T-helper 1 cell (primary cell): ENCODE measurements around the gene ENTR1.

Experiments
- DNase-seq, 5 donors: peaks; one replicate each; pipeline ENCODE4 v3.0.0-alpha.2; 2012 to 2020

The ENTR1 gene

GRCh38 chr9:136359774-136360718 lies 50.4 kb downstream of the ENTR1 start:
- no peak for DNase-seq

DNA sequence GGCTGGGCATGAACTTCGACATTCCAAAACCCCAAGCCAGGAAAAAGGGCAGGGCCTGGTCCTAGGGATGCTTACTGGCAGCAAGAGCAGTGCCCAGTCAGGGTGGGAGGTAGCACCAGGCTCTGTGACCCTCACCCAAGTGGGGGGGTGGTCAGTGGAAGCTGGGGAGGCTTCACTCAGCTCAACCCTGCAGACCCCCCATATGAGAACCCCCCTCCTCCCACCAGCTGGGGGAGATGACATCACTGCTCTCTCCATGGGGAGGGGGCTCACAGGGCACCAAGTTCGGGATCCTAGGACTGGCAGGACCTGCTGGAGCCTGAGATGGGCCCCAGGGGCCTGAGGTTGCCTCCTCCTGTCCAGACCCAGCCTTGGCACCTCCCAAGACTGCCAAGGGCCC lies 51.5 kb downstream of the ENTR1 start:
- no peak for DNase-seq

GRCh38 chr9:136358016-136358415 lies 52.4 kb downstream of the ENTR1 start:
- DNase-seq, result no peak

DNA sequence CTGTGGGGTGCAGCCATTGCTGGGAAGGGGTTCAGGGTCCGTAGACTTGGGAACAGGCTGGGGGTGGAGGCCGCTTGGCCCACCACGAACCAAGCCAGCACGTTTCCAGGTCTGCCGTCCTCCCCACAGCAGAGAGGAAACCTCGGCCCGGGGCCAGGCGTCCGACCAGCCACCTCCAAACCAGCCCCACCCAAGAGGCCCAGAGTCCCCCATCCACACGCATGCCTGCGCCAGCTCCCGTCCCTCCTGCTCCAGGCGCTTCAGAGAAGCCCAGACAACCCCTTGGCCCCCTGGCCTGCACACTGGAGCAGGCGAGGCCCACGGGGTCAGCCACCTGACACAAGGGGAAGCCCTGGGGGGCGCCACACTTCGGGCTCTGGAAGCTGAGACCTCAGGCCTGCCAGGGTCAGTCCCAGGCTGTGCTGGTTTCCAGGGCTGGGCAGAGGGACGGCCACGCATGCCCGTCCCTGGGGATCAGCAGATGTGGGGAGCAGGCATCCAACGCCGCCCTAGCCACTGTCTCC lies 53.1 kb downstream of the ENTR1 start:
- no peak for DNase-seq

DNA sequence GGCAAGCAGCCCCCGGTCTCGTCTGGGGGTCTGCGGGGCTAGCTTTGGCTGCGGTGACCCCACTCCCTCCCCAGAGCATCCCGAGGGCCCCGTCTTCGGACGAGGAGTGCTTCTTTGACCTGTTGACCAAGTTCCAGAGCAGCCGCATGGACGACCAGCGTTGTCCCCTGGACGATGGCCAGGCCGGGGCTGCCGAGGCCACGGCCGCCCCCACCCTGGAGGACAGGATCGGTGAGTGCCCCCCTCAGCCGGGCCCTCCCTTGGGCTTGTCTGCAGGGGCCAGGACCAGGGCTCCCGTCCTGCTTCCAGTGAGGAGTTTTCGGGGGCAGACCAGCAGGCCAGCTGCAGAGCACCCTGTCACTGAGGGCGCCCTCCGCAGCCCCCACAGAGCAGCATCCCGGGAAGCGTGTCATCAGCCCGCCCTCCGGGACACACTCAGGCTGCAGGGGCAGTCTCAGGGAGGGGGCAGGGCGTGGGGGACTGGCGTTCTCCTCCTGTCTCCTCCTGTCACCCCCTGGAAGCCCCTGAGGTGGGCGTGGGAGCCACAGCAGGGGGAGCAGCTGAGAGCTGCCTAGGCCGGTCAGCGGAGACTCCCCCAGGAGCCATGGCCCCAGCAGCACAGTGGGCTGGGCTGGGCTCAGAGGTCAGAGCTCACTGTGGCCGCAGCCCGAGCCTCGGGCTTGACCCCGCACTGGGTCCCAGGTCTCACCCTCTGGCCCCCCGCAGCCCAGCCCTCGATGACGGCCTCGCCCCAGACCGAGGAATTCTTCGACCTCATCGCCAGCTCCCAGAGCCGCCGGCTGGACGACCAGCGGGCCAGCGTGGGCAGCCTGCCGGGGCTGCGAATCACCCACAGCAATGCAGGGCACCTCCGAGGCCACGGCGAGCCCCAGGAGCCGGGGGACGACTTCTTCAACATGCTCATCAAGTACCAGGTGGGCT lies 54.5 kb downstream of the ENTR1 start:
- no peak for DNase-seq

GRCh38 chr9:136354592-136355085 lies 55.8 kb downstream of the ENTR1 start:
- DNase-seq, result no peak

DNA sequence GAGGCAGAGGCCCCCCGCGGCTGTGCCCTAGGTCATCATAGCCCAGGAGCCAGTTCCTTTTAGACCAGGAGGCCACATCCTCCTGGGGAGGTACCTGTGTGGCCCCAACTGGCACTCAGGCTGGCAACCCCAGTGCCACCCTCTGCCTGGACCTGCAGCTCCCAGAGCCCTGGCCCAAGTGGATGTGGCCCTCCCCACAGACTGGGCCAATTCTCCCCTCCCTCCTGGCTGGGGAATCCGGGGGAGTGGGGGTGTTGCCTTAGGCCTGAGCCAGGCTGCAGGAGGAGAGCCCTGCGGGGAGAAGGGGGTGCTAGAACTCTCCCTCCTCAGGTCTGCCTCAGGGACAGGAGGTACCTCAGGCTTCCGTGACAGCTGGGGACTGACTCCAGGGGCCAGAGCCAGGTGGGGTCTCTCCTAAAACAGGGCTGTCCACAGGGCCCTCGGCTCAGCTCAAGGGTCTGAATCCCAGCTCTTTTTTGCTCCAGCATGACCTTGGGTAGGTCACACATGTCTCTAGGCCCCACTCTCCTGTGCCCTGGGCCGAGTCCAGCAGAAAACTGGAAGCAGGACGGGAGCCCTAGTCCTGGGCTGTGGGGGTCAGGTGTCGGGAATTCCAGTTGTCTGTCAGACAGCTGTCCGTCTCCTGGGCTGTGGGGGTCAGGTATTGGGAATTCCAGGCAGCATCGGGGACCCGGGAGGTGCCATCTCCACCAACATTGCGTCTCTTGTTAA lies 56.5 kb downstream of the ENTR1 start:
- DNase-seq, result no peak

- DNase-seq, result no peak
These were observed 57.3 kb downstream of the ENTR1 start for GRCh38 chr9:136353088-136353487.

DNA sequence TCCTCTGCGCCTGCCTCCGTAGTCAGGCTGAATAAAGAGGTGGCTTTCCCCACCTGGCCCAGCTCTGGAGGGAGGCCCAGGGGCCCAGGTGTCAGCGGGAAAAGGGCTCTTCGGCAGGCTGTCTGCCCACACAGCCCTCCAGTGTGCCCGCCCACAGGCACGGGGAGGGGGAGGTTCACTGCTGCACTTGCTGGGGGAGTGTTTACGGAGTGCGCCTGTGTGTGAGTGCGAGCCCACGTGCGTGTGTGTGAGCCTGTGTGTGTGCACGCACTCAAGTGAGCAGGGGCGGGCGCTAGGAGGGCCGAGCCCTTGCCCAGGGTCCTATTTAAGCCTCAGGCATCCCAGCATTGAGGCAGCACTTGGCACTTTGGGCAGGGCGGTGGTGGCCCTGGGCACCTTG lies 57.7 kb downstream of the ENTR1 start:
- no peak for DNase-seq
